WTC11 (cell line): ENCODE results near the gene ZNF782. TPM values are rescaled to one million over a fixed set of nuclear protein-coding genes. Genes with fewer than 3 reads are reported as not detected.
"Not testable (repeated sequence)": the region's sequence is repeated elsewhere in the genome, so short reads cannot be mapped to it uniquely, and the experiment has no call there.

Source experiments
- ATAC-seq: fragments of 200-7000 bp; cut with Tn5 transposase; 2 replicates; pipeline ENCODE4 v1.10.0; 2021; ENCODE audit warnings: mild to moderate bottlenecking, moderate library complexity
- CTCF ChIA-PET: fragments of 300-600 bp; sonication (Branson Sonifier 250); formaldehyde crosslinking; loops from one replicate; lab custom pipeline; 2021; ENCODE audit warnings: antibody characterized with exemption; lab: Charles Lee
- POLR2A ChIA-PET: fragments of 350-600 bp; sonication (Branson Sonifier 250); formaldehyde crosslinking; loops from one replicate; lab custom pipeline; 2021; ENCODE audit warnings: antibody characterized with exemption; lab: Charles Lee
- DNase-seq: peaks from one replicate; pipeline ENCODE4 v3.0.0; 2021; ENCODE audit warnings: low spot score
- H3K27ac Mint-ChIP-seq: 2 replicates; pipeline ENCODE4 v1.8.0; 2021; ENCODE audit warnings: mixed read lengths
- H3K27me3 Mint-ChIP-seq: 2 replicates; pipeline ENCODE4 v1.8.0; 2021; ENCODE audit warnings: low read depth, mild to moderate bottlenecking, moderate library complexity, mixed read lengths
- H3K36me3 Mint-ChIP-seq: 2 replicates; pipeline ENCODE4 v1.8.0; 2021; ENCODE audit warnings: mixed read lengths
- H3K4me1 Mint-ChIP-seq: 2 replicates; pipeline ENCODE4 v1.8.0; 2022; ENCODE audit warnings: mixed read lengths
- H3K4me3 Mint-ChIP-seq: 2 replicates; pipeline ENCODE4 v1.8.0; 2021; ENCODE audit warnings: mild to moderate bottlenecking, moderate library complexity, mixed read lengths
- H3K9me3 Mint-ChIP-seq: 2 replicates; pipeline ENCODE4 v1.8.0; 2021; ENCODE audit warnings: mixed read lengths
- ATF3 ChIP-seq: sonication (generic); formaldehyde crosslinking; conservative IDR thresholded peaks from 2 replicates; pipeline ENCODE4 v1.8.1; 2022; ENCODE audit warnings: mild to moderate bottlenecking, missing genetic modification reagents
- ATF6 ChIP-seq: sonication (generic); formaldehyde crosslinking; IDR thresholded peaks from 2 replicates; pipeline ENCODE4 v1.8.1; 2023; ENCODE audit warnings: mild to moderate bottlenecking, missing genetic modification reagents
- E2F5 ChIP-seq: sonication (generic); formaldehyde crosslinking; IDR thresholded peaks from 2 replicates; pipeline ENCODE4 v1.8.1; 2022; ENCODE audit warnings: mild to moderate bottlenecking, moderate library complexity, missing genetic modification reagents
- ERG ChIP-seq: fragments of 250-450 bp; sonication (Bioruptor Pico); IDR thresholded peaks from 2 replicates; pipeline ENCODE4 v1.8.0; 2021; ENCODE audit warnings: mild to moderate bottlenecking
- ETV6 ChIP-seq: sonication (generic); formaldehyde crosslinking; IDR thresholded peaks from 2 replicates; pipeline ENCODE4 v1.8.1; 2022; ENCODE audit warnings: mild to moderate bottlenecking, missing genetic modification reagents
- GTF2I ChIP-seq: fragments of 250-450 bp; sonication (Bioruptor Pico); conservative IDR thresholded peaks from 2 replicates; pipeline ENCODE4 v1.4.0; 2021; ENCODE audit warnings: mild to moderate bottlenecking
- MYBL2 ChIP-seq: sonication (generic); formaldehyde crosslinking; IDR thresholded peaks from 2 replicates; pipeline ENCODE4 v1.8.1; 2023; ENCODE audit warnings: mild to moderate bottlenecking, moderate library complexity, missing genetic modification reagents
- NFE2L1 ChIP-seq: sonication (generic); formaldehyde crosslinking; IDR thresholded peaks from 2 replicates; pipeline ENCODE4 v1.8.1; 2023; ENCODE audit warnings: missing genetic modification reagents
- NR2C2 ChIP-seq: sonication (generic); formaldehyde crosslinking; IDR thresholded peaks from 2 replicates; pipeline ENCODE4 v1.8.0; 2022; ENCODE audit warnings: mild to moderate bottlenecking, missing genetic modification reagents
- NR3C1 ChIP-seq: sonication (generic); formaldehyde crosslinking; conservative IDR thresholded peaks from 2 replicates; pipeline ENCODE4 v1.8.1; 2023; ENCODE audit warnings: low read depth, mild to moderate bottlenecking, missing genetic modification reagents
- PRDM15 ChIP-seq: sonication (generic); formaldehyde crosslinking; IDR thresholded peaks from 2 replicates; pipeline ENCODE4 v1.8.0; 2022; ENCODE audit warnings: missing genetic modification reagents
- PRRX2 ChIP-seq: fragments of 250-450 bp; sonication (Bioruptor Pico); IDR thresholded peaks from 2 replicates; pipeline ENCODE4 v1.8.0; 2021; ENCODE audit warnings: mild to moderate bottlenecking
- TEAD1 ChIP-seq: sonication (generic); formaldehyde crosslinking; IDR thresholded peaks from 2 replicates; pipeline ENCODE4 v1.8.0; 2022; ENCODE audit warnings: mild to moderate bottlenecking, missing genetic modification reagents
- TEAD4 ChIP-seq: sonication (generic); formaldehyde crosslinking; IDR thresholded peaks from 2 replicates; pipeline ENCODE4 v1.8.0; 2022; ENCODE audit warnings: mild to moderate bottlenecking, missing genetic modification reagents
- TP53 ChIP-seq: sonication (generic); formaldehyde crosslinking; IDR thresholded peaks from 2 replicates; pipeline ENCODE4 v1.8.1; 2023; ENCODE audit warnings: mild to moderate bottlenecking, missing genetic modification reagents
- USF1 ChIP-seq: sonication (generic); formaldehyde crosslinking; IDR thresholded peaks from 2 replicates; pipeline ENCODE4 v1.8.0; 2022; ENCODE audit warnings: mild to moderate bottlenecking, missing genetic modification reagents
- USF2 ChIP-seq: sonication (generic); formaldehyde crosslinking; IDR thresholded peaks from 2 replicates; pipeline ENCODE4 v1.8.1; 2023; ENCODE audit warnings: mild to moderate bottlenecking, missing genetic modification reagents, moderate library complexity
- ZBTB21 ChIP-seq: sonication (generic); formaldehyde crosslinking; IDR thresholded peaks from 2 replicates; pipeline ENCODE4 v1.8.1; 2023; ENCODE audit warnings: mild to moderate bottlenecking, missing genetic modification reagents, borderline replicate concordance
- ZNF416 ChIP-seq: fragments of 250-450 bp; sonication (Bioruptor Pico); IDR thresholded peaks from 2 replicates; pipeline ENCODE4 v1.9.0; 2021; ENCODE audit warnings: mild to moderate bottlenecking, inconsistent platforms
- ZNF423 ChIP-seq: fragments of 250-450 bp; sonication (Bioruptor Pico); IDR thresholded peaks from 2 replicates; pipeline ENCODE4 v2.1.2; 2022; ENCODE audit warnings: mild to moderate bottlenecking, moderate library complexity
- total RNA-seq: library from RNA; stranded (reverse); gene quantifications from 3 replicates; pipeline ENCODE4 v1.2.3, GENCODE V29; 2021
- TF ChIP-seq, protein P1 (sequence below): sonication (generic); formaldehyde crosslinking; IDR thresholded peaks from 2 replicates; pipeline ENCODE4 v1.8.1; 2022; ENCODE audit warnings: missing genetic modification reagents, borderline replicate concordance

Gene ZNF782
- total RNA-seq, 1 experiment from 2014 or later = 6.2 TPM

DNA sequence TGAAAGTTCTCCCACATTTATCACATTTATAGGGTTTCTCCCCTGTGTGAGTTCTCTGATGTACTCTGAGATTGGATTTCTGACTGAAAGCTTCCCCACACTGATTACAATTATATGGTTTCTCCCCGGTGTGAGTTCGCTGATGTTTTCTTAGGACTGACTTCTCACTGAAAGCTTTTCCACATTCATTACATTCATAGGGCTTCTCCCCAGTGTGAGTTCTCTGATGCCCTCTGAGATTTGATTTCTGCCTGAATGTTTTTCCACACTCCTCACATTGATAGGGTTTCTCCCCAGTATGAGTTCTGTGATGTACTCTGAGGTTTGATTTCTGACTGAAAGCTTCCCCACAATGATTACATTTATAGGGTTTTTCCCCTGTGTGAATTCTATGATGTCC lies 36.3 kb downstream of the ZNF782 start (continued):
- TF ChIP-seq ZBTB21 (CRISPR knock-in tag) (no peak), E2F5 (CRISPR knock-in tag) (no peak)

DNA sequence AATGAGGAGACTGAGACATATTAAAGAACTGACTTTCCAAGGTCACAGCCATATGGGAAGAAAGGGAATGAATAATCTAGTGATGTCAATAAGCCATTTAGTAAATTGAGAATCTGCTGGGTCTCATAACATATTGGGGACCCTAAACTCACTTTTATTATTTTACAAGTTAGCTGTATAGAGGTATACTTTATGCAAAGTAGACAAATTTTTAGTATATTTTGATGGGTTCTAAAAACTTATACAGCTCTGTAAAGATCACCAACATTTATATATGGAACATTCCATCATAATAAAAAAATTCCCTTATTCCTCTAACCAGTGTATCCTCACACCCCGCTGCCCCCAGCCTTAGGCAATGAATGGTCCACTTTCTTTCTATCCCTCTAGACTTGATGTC lies 40.7 kb downstream of the ZNF782 start:
- H3K27me3 Mint-ChIP-seq = peaks cover 7% of the 10 kb centered on the region; the same call in 1 of the 2 replicates
- peaks cover 85% of the 10 kb centered on the region for H3K9me3 Mint-ChIP-seq
- ChIA-PET CTCF (no interaction called here), POLR2A (no interaction called here)
- no peak overlapping the region for H3K27ac Mint-ChIP-seq
- TF ChIP-seq ZNF423 (CRISPR knock-in tag) (no peak), ERG (no peak), TEAD1 (CRISPR knock-in tag) (no peak), ATF3 (CRISPR knock-in tag) (no peak), TP53 (CRISPR knock-in tag) (no peak), ATF6 (CRISPR knock-in tag) (no peak), TEAD4 (CRISPR knock-in tag) (no peak), PRRX2 (CRISPR knock-in tag) (no peak)
- no peak overlapping the region for H3K4me3 Mint-ChIP-seq
- no peaks in the 10 kb centered on the region for H3K4me1 Mint-ChIP-seq
- no peak for ATAC-seq
- H3K36me3 Mint-ChIP-seq = peaks cover 44% of the 10 kb centered on the region
- no peak for DNase-seq

- peaks cover 69% of the 10 kb centered on the region for H3K36me3 Mint-ChIP-seq
- H3K27ac Mint-ChIP-seq = not testable (repeated sequence)
These were observed 55.4 kb downstream of the ZNF782 start for GRCh38 chr9:96798959-96799358.

DNA sequence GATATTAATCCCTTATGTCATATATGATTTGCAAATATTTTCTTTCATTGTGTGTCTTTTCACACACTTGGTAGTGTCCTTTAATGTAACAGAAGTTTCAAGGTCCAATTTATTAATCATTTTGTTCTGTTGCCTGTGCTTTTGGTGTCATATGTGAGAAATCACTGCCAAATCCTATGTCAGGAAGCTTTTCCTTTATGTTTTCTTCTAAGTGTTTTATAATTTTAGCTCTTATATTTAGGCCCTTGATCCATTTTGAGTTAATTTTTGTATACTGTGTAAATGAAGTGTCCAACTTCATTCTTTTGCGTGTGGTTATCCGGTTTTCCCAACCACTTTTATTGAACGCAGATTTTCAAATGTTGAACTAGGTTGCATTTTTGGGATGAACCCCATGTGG lies 70.3 kb downstream of the ZNF782 start:
- CTCF ChIA-PET = no interaction called here
- no peak for TF ChIP-seq ZNF416 (CRISPR knock-in tag)
- no peak for TF ChIP-seq NR2C2 (CRISPR knock-in tag)
- TF ChIP-seq PRDM15 = no peak
- no peak for TF ChIP-seq MYBL2 (CRISPR knock-in tag)
- TF ChIP-seq USF1 (CRISPR knock-in tag) = no peak
- TF ChIP-seq NR3C1 (CRISPR knock-in tag) = no peak
- no peak for TF ChIP-seq GTF2I
- no peak for TF ChIP-seq NFE2L1 (CRISPR knock-in tag)
- TF ChIP-seq, protein P1, sequence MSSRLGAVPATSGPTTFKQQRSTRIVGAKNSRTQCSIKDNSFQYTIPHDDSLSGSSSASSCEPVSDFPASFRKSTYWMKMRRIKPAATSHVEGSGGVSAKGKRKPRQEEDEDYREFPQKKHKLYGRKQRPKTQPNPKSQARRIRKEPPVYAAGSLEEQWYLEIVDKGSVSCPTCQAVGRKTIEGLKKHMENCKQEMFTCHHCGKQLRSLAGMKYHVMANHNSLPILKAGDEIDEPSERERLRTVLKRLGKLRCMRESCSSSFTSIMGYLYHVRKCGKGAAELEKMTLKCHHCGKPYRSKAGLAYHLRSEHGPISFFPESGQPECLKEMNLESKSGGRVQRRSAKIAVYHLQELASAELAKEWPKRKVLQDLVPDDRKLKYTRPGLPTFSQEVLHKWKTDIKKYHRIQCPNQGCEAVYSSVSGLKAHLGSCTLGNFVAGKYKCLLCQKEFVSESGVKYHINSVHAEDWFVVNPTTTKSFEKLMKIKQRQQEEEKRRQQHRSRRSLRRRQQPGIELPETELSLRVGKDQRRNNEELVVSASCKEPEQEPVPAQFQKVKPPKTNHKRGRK (CRISPR knock-in tag) = no peak
- TF ChIP-seq ETV6 (CRISPR knock-in tag) = no peak
- TF ChIP-seq USF2 (CRISPR knock-in tag) = no peak

More at GRCh38 chr9:96798959-96799358, 55.4 kb downstream of the ZNF782 start:
- Mint-ChIP-seq H3K9me3 (peaks cover 70% of the 10 kb centered on the region), H3K27me3 (peaks cover 20% of the 10 kb centered on the region)
- ATAC-seq, POLR2A ChIA-PET, CTCF ChIA-PET, H3K4me1 Mint-ChIP-seq, H3K4me3 Mint-ChIP-seq, DNase-seq: not testable (repeated sequence)

More for the DNA sequence above, 70.3 kb downstream of the ZNF782 start:
- Mint-ChIP-seq H3K36me3 (peaks cover 2% of the 10 kb centered on the region; the same call in 1 of the 2 replicates), H3K27ac (no peak overlapping the region), H3K4me3 (no peak overlapping the region), H3K27me3 (no peaks in the 10 kb centered on the region), H3K4me1 (peaks cover 16% of the 10 kb centered on the region), H3K9me3 (peaks cover 13% of the 10 kb centered on the region)
- no peak for ATAC-seq
- DNase-seq = no peak
- POLR2A ChIA-PET = no interaction called here
